GM06990 (cell line): Measurements from ENCODE around the gene DYNLL2.
"Not testable (repeated sequence)": the region's sequence is repeated elsewhere in the genome, so short reads cannot be mapped to it uniquely, and the experiment has no call there.

ENCODE experiments used
- DNase-seq: peaks from one replicate; pipeline ENCODE4 v3.0.0-alpha.2; 2011; ENCODE audit not compliant: insufficient read length; ENCODE audit errors: extremely low read depth
- H3K27me3 ChIP-seq: replicated peaks from 2 replicates; pipeline ENCODE4 v1.6.0; 2011; ENCODE audit warnings: low read length; ENCODE audit not compliant: control insufficient read depth, insufficient read depth
- H3K36me3 ChIP-seq: 2 replicates; pipeline ENCODE4 v1.5.1; 2011; ENCODE audit warnings: low read length; ENCODE audit not compliant: control insufficient read depth, insufficient read depth
- H3K4me3 ChIP-seq: replicated peaks from 2 replicates; pipeline ENCODE4 v1.5.1; 2011; ENCODE audit warnings: low read depth, mild to moderate bottlenecking, control low read depth, low read length
- CTCF ChIP-seq: IDR thresholded peaks from 2 replicates; pipeline ENCODE4 v1.5.1; 2011; ENCODE audit warnings: low read length, control low read depth, mild to moderate bottlenecking, inconsistent platforms; ENCODE audit not compliant: insufficient read depth, poor library complexity, severe bottlenecking

DYNLL2 gene

GRCh38 chr17:58060596-58061191 is 22.5 kb upstream of the DYNLL2 start:
- no peaks in the 10 kb centered on the region; the same call in none of the 2 replicates for H3K27me3 ChIP-seq
- no peak for TF ChIP-seq CTCF
- H3K36me3 ChIP-seq = no peaks in the 10 kb centered on the region
- H3K4me3 ChIP-seq = no peak overlapping the region
- no peak for DNase-seq

GRCh38 chr17:58061672-58062071 is 21.5 kb upstream of the DYNLL2 start:
- no peak for TF ChIP-seq CTCF
- Histone ChIP-seq H3K4me3 (no peak overlapping the region), H3K36me3 (no peaks in the 10 kb centered on the region), H3K27me3 (no peaks in the 10 kb centered on the region; the same call in none of the 2 replicates)
- DNase-seq = no peak

GRCh38 chr17:58065238-58065637 is 18.0 kb upstream of the DYNLL2 start:
- DNase-seq = no peak
- TF ChIP-seq CTCF = no peak
- no peaks in the 10 kb centered on the region for H3K36me3 ChIP-seq
- H3K27me3 ChIP-seq = no peaks in the 10 kb centered on the region; the same call in 1 of the 2 replicates
- H3K4me3 ChIP-seq = no peak overlapping the region

GRCh38 chr17:58066401-58066800 is 16.8 kb upstream of the DYNLL2 start:
- Histone ChIP-seq H3K36me3 (no peaks in the 10 kb centered on the region), H3K4me3 (no peak overlapping the region), H3K27me3 (no peaks in the 10 kb centered on the region; the same call in 1 of the 2 replicates)
- no peak for TF ChIP-seq CTCF
- DNase-seq = no peak

- TF ChIP-seq CTCF = no peak
- Histone ChIP-seq H3K36me3 (no peaks in the 10 kb centered on the region), H3K27me3 (no peaks in the 10 kb centered on the region), H3K4me3 (no peak overlapping the region)
- no peak for DNase-seq
Observed at GRCh38 chr17:58072862-58073261, 10.4 kb upstream of the DYNLL2 start.

- DNase-seq, H3K27me3 ChIP-seq, H3K36me3 ChIP-seq, H3K4me3 ChIP-seq: not testable (repeated sequence)
Observed at GRCh38 chr17:58073266-58073665, 10.0 kb upstream of the DYNLL2 start.

GRCh38 chr17:58074406-58074805 is 8.8 kb upstream of the DYNLL2 start:
- not testable (repeated sequence) for H3K27me3 ChIP-seq, H3K36me3 ChIP-seq, DNase-seq, H3K4me3 ChIP-seq
